CD14-positive monocyte (primary cell): ENCODE data around the gene MECP2. TPM values are rescaled to one million over a fixed set of nuclear protein-coding genes. Genes with fewer than 3 reads are reported as not detected.

Experiments
- DNase-seq, 3 donors: peaks; one replicate each; pipeline ENCODE4 v3.0.0-alpha.2; 2011 to 2022
- H2AFZ ChIP-seq: 2 replicates; pipeline ENCODE4 v1.6.0; 2012; ENCODE audit warnings: mild to moderate bottlenecking, low read depth, low read length, inconsistent platforms; ENCODE audit not compliant: insufficient read depth, poor library complexity, severe bottlenecking
- H3K27ac ChIP-seq, 2 donors: 1 replicate in 1 of 2; 2 replicates in 1 of 2; pipeline ENCODE4 v1.5.1; 2012 to 2013; ENCODE audit warnings: low read length in 2 of 2, control low read depth in 1 of 2, inconsistent platforms in 1 of 2, low read depth in 1 of 2, mild to moderate bottlenecking in 1 of 2
- H3K27me3 ChIP-seq, 2 donors: one replicate each; pipeline versions ENCODE4 v1.6.0 to v1.6.1; 2011 to 2013; ENCODE audit warnings: low read length in 2 of 2; ENCODE audit not compliant: control insufficient read depth in 2 of 2, insufficient read depth in 2 of 2
- H3K36me3 ChIP-seq, 2 donors: replicated peaks in 1 of 2; 1 replicate in 1 of 2; 2 replicates in 1 of 2; pipeline versions ENCODE4 v1.5.1 to v1.6.1; 2012 to 2013; ENCODE audit warnings: low read length in 2 of 2, control low read depth in 1 of 2, inconsistent platforms in 1 of 2, mild to moderate bottlenecking in 1 of 2; ENCODE audit not compliant: insufficient read depth in 2 of 2, control insufficient read depth in 1 of 2
- H3K4me1 ChIP-seq, 2 donors: 1 replicate in 1 of 2; 2 replicates in 1 of 2; pipeline versions ENCODE4 v1.5.1 to v1.6.1; 2012 to 2013; ENCODE audit warnings: low read length in 2 of 2, control low read depth in 1 of 2, inconsistent platforms in 1 of 2, mild to moderate bottlenecking in 1 of 2, moderate library complexity in 1 of 2; ENCODE audit not compliant: insufficient read depth in 2 of 2, control insufficient read depth in 1 of 2
- H3K4me2 ChIP-seq: replicated peaks from 2 replicates; pipeline ENCODE3; 2012; ENCODE audit warnings: low read length, moderate library complexity, mild to moderate bottlenecking; ENCODE audit not compliant: poor library complexity, severe bottlenecking; ENCODE audit errors: extremely low read depth
- H3K4me3 ChIP-seq, 3 experiments: fragments of 200-600 bp in 1 of 3; sonication (generic) in 1 of 3; replicated peaks in 1 of 3; 1 replicate in 2 of 3; 2 replicates in 1 of 3; pipeline ENCODE4 v1.5.1; 2011 to 2013; ENCODE audit warnings: low read length in 3 of 3, mild to moderate bottlenecking in 3 of 3, control low read depth in 2 of 3, low read depth in 2 of 3, inconsistent platforms in 1 of 3, moderate library complexity in 1 of 3
- H3K79me2 ChIP-seq: 2 replicates; pipeline ENCODE4 v1.6.0; 2012; ENCODE audit warnings: mild to moderate bottlenecking, control low read depth, inconsistent platforms, low read length, moderate library complexity; ENCODE audit not compliant: insufficient read depth
- H3K9ac ChIP-seq: 2 replicates; pipeline ENCODE4 v1.6.0; 2017; ENCODE audit warnings: low read length, mild to moderate bottlenecking; ENCODE audit not compliant: insufficient read depth, poor library complexity, severe bottlenecking
- H3K9me3 ChIP-seq, 2 donors: replicated peaks in 1 of 2; 1 replicate in 1 of 2; 2 replicates in 1 of 2; pipeline versions ENCODE4 v1.5.1 to v1.6.1; 2012 to 2013; ENCODE audit warnings: low read length in 2 of 2, control low read depth in 1 of 2; ENCODE audit not compliant: control insufficient read depth in 1 of 2, insufficient read depth in 1 of 2
- H4K20me1 ChIP-seq: 2 replicates; pipeline ENCODE4 v1.6.0; 2012; ENCODE audit warnings: mild to moderate bottlenecking, low read length, control low read depth, moderate library complexity; ENCODE audit not compliant: insufficient read depth
- H3K27ac Mint-ChIP-seq, 7 donors: one replicate each; pipeline ENCODE4 v1.8.0; 2020; ENCODE audit warnings: mild to moderate bottlenecking in 7 of 7, mixed read lengths in 7 of 7, moderate library complexity in 6 of 7, inconsistent platforms in 2 of 7
- H3K27me3 Mint-ChIP-seq, 3 donors: one replicate each; pipeline ENCODE4 v1.8.0; 2021 to 2022; ENCODE audit warnings: low read depth in 3 of 3, mild to moderate bottlenecking in 3 of 3, mixed read lengths in 3 of 3, moderate library complexity in 3 of 3, inconsistent platforms in 1 of 3
- H3K36me3 Mint-ChIP-seq, 2 donors: one replicate each; pipeline ENCODE4 v1.8.0; 2020; ENCODE audit warnings: mixed read lengths in 2 of 2, inconsistent platforms in 1 of 2, mild to moderate bottlenecking in 1 of 2
- H3K4me1 Mint-ChIP-seq: one replicate; pipeline ENCODE4 v1.8.0; 2020; ENCODE audit warnings: mild to moderate bottlenecking, mixed read lengths
- H3K4me3 Mint-ChIP-seq, 2 donors: one replicate each; pipeline ENCODE4 v1.8.0; 2020; ENCODE audit warnings: mild to moderate bottlenecking in 2 of 2, mixed read lengths in 2 of 2, moderate library complexity in 1 of 2
- H3K9me3 Mint-ChIP-seq, 7 donors: one replicate each; pipeline ENCODE4 v1.8.0; 2020 to 2022; ENCODE audit warnings: mixed read lengths in 7 of 7, mild to moderate bottlenecking in 6 of 7, moderate library complexity in 6 of 7, inconsistent platforms in 2 of 7
- CTCF ChIP-seq: fragments of 200-600 bp; IDR thresholded peaks from one replicate; pipeline ENCODE4 v1.8.0; 2022; ENCODE audit warnings: antibody characterized with exemption, mild to moderate bottlenecking
- WGBS: methylation state at CpG from one replicate; pipeline ENCODE4 v1.1.5; 2013; ENCODE audit warnings: missing lambda C conversion rate; ENCODE audit not compliant: insufficient coverage; 5-methylcytosine and 5-hydroxymethylcytosine counted together
- intact Hi-C, 2 donors: fragments of 100-400 bp; cut with micrococcal nuclease; formaldehyde crosslinking; loops; one replicate each; pipeline versions ENCODE4 v1.15.0 to v1.15.1; 2023
- polyA plus RNA-seq, 3 donors: library from polyadenylated mRNA; depleted of rRNA in 1 of 3; unstranded in 2 of 3; stranded (reverse) in 1 of 3; fragments of 300-500 nt in 2 of 3; fragments of >200 nt in 1 of 3; fragmentation: Illumina TruSeq in 2 of 3; gene quantifications; 1 replicate in 2 of 3; 2 replicates in 1 of 3; pipeline ENCODE4 v1.2.3, GENCODE V29; 2012 to 2021

MECP2 gene
- polyA plus RNA-seq, 3 donors: 5.2 to 21.2 (median 9.6) TPM

DNA sequence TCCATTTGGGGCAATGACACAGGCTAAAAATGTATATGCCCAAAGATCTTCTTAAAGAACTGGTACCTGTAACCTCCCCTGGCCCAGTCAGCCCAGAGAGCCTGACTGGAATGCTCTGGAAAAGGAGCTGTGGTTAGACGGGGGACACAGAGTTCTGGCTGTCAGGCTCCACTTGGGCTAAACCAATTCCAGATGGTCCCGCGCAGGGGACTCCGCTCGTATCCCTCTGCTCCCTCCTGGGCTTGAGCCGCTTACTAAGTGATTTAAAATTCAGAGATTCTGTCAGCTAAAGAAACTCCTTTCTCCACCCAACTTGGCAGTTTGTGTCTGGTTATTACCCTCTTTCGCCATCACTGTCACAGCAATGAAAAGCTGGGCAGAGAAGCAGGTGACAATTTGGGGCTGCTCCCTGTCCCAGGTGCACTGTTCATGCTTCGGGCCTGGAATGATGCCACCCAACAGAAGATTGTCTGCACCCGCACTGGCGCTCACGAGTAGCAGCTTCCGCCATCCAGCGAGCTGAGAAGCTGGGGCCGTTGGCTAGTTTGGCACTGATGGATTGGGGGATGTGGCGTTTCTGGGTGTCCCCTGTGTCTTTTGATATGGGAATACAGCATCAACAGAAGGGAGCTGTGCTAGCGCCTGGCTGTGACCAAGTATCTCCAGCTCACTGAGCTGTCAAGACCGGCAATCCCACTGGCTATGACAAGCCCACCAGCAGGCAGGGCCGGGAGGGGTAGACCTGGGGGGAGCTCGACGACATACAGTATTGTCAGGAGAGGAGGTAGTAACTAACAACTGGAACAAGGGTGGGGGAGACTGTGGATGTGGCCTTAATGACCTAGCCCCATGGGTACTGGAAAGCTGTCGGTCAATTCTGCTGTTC lies 71.1 kb downstream of the MECP2 start:
- WGBS: 95% methylated on average over 9 of the region's 21 CpGs
- DNase-seq: no peak
- no peak overlapping the region for H3K4me3 Mint-ChIP-seq

More for the DNA sequence above, 71.1 kb downstream of the MECP2 start:
- Histone ChIP-seq H3K4me2 (no peak overlapping the region), H2AFZ (no peak overlapping the region), H3K27me3 (peaks cover 0 to 2% of the 10 kb centered on the region in 2 donors), H4K20me1 (peaks cover 26% of the 10 kb centered on the region), H3K4me1 (peaks cover 2 to 8% of the 10 kb centered on the region in 2 donors), H3K9ac (no peak overlapping the region), H3K4me3 (no peak overlapping the region), H3K36me3 (peaks cover 25 to 50% of the 10 kb centered on the region in 2 donors), H3K27ac (no peak overlapping the region), H3K79me2 (peaks cover 6% of the 10 kb centered on the region), H3K9me3 (peaks cover 0 to 6% of the 10 kb centered on the region in 2 donors)
- peaks cover 0 to 61% (median 0%) of the 10 kb centered on the region in 3 donors for H3K27me3 Mint-ChIP-seq
- H3K9me3 Mint-ChIP-seq: peaks cover 0 to 4% (median 0%) of the 10 kb centered on the region in 7 donors
- H3K36me3 Mint-ChIP-seq: peaks cover 35 to 44% of the 10 kb centered on the region in 2 donors
- peaks cover 15% of the 10 kb centered on the region for H3K4me1 Mint-ChIP-seq
- peak overlapping the region in 2 of 7 donors; percentile 3 to 4 for H3K27ac Mint-ChIP-seq
- TF ChIP-seq CTCF: no peak
- intact Hi-C loops: no loop called here
